Measurements from ENCODE around the gene AGRN.
A peak's percentile ranks its signal among the peaks of the same experiment; 100 is the strongest.
"Not testable (repeated sequence)": the region's sequence is repeated elsewhere in the genome, so short reads cannot be mapped to it uniquely, and the experiment has no call there.

The AGRN gene

DNA sequence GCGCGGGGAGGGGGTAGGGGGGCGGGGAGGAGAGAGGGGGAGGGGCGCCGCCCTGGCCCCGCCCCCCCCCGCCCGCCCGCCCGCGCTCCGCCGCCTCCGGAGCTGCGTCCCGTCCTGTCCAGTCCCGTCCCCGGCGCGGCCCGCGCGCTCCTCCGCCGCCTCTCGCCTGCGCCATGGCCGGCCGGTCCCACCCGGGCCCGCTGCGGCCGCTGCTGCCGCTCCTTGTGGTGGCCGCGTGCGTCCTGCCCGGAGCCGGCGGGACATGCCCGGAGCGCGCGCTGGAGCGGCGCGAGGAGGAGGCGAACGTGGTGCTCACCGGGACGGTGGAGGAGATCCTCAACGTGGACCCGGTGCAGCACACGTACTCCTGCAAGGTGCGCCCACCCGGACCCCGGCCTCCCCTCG is at the start of gene AGRN:
AGRN (plus strand) TSS at position 121 of the 405 bp plus-strand sequence; CDS start at position 174, 53 bp downstream.
- DNase-seq (ENCODE audit: low spot score), result no peak

GRCh38 chr1:970242-970972 is 49.5 kb upstream of the AGRN start:
- no peak for DNase-seq (ENCODE audit: low spot score)

GRCh38 chr1:970973-971730 is 48.8 kb upstream of the AGRN start:
- DNase-seq (ENCODE audit: low spot score), result no peak

DNA sequence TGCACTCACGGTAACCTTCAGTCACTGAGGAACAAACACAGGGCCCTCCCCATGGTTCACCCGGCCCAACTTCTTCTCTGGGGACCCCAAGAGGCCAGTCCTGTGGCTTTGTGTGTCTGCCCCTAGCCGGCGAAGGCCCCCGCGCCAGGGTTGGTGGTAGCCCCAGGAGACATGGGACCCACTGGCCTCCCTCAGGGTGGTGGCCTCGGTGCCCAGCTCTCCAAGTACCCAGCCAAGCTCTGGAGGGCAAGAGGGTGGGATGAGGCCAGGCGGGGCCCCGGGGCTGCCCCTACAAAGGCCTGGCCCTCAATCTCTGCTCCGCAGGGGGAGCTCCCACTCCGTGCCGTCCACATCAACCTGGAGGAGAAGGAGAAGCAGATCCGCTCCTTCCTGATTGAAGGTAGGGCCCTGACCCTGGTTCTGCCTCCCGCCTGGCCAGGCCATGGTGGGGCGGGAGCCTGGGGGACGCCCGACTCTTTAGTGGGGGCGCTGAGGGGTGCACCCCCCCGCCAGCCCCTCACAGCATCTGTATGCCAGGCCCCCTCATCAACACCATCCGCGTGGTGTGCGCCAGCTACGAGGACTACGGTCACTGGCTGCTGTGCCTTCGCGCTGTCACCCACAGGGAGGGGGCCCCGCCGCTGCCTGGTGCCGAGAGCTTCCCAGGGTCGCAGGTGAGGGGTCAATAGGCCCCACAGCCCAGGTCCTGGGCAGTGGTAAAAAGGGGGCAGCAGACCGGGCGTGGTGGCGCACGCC is 48.0 kb upstream of the AGRN start:
- no peak for DNase-seq (ENCODE audit: low spot score)

GRCh38 chr1:972726-973458 is 47.0 kb upstream of the AGRN start:
- no peak for DNase-seq (ENCODE audit: low spot score)

DNA sequence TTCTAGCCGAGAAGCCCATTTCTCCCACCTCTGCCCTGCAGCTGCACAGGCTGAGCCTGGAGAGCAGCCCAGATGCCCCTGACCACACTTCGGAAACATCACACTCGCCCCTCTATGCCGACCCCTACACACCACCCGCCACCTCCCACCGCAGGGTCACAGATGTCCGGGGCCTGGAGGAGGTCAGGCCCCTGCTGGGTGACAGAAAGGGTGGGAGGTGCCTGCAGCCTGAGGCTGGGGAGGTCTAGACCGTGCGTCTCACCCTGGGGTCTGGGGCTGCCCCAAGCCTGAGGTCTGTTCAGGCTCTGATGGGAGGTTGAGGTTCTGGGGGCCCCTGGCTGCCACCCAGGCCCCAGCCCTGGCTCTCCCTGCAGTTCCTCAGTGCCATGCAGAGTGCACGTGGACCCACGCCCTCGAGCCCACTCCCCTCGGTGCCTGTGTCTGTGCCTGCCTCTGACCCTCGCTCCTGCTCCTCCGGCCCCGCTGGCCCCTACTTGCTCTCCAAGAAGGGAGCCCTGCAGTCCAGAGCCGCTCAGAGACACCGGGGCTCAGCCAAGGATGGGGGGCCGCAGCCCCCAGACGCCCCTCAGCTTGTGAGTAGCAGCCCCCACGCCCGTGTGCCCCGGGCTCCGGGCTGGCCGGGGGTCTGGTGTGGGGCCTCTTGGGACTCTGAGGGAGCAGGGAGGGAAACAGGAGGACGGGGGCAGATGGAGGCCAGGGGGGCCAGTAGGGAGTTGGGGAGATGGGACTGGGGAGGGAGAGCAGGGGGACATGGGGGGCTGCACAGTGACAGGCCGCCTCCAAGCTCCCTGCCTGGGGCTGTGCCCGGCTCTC is 46.2 kb upstream of the AGRN start:
- DNase-seq (ENCODE audit: low spot score), result no peak

DNA sequence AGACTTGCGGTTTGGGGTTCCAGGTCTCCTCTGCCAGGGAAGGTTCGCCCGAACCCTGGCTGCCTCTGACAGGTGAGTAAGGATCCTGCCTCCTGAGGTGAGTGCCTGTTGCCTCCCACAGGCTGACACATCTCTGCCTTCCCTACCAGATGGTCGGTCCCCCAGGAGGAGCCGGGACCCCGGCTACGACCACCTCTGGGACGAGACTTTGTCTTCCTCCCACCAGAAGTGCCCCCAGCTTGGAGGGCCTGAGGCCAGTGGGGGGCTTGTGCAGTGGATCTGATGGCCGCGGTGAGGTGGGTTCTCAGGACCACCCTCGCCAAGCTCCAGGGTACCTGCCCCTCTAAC is 45.7 kb upstream of the AGRN start:
- DNase-seq (ENCODE audit: low spot score), result no peak

DNA sequence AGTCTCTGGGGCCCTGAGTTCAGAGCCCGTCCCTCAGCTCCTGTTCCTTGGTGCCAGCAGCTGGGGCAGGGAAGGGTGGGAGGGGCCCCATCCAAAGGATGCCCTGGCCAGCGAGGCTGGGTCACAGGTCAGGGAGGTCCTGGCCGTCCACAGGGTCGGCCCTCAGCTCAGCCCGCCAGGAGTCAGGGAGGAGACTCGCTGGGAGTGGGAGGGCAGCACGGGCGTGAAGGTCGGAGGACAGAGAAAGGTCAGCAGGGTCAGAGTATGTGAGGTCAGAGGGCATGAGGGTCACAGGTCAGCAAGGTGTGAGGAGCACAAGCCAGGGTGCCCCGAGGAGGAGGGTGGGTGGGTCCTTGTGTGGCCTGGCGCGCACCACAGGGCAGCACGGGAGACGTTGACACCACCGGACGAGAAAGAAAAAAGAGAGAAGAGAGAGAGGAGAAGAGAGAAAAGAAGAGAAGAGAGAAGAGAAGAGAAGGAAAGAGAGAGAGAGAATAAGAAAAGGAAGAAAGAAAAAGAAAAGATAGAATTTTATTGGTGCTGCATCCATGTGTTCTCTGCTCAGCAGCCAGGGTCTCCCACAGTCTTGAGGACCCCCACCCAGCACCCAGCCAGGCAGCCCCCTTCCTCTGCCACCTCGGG is 45.1 kb upstream of the AGRN start:
- DNase-seq (ENCODE audit: low spot score), result no peak

- DNase-seq (ENCODE audit: low spot score), result no peak
Measured at GRCh38 chr1:975365-975764, 44.6 kb upstream of the AGRN start.

GRCh38 chr1:975896-976683 is 43.8 kb upstream of the AGRN start:
- DNase-seq (ENCODE audit: low spot score), result peak; percentile 90

- DNase-seq (ENCODE audit: low spot score), result not testable (repeated sequence)
Measured at GRCh38 chr1:976791-977190, 43.1 kb upstream of the AGRN start.

DNA sequence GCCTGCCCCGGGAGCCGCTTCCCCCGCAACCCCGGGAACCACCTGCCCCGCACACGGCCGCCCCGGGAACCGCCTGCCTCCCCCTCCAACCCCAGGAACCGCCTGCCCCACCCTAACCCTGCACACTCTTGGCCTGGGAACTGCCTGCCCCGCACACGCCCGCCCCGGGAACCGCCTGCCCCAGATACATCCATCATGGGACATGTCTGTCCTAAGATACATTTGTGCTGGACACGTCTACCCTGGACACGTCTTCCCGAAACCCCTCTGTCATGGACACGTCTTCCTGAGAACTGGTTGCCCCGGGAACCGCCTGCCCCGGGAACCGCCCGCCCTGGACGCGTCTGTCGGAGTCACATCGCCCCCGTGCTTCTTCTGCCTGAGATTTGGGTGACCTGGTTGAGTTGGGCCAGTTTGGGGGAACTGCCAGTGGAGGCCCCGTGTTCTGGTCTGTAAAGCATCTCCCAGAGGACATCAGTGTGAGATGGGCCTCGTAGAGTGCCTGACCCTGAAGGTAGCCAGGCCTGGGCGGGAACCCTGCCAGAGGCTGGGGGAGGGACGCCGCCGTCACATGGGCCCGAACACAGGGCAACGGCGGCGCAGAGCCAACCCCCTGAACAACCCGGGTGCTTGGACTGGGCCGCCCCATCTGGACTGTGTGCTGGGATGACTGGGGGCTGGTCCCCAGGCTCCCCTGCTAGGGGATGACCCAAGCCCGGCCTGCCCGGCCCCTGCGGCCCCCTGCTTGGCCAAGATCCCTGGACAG is 41.7 kb upstream of the AGRN start:
- no peak for DNase-seq (ENCODE audit: low spot score)

GRCh38 chr1:978835-979743 is 40.8 kb upstream of the AGRN start:
- no peak for DNase-seq (ENCODE audit: low spot score)

- no peak for DNase-seq (ENCODE audit: low spot score)
Measured at GRCh38 chr1:979744-980072, 40.2 kb upstream of the AGRN start.

- DNase-seq (ENCODE audit: low spot score), result no peak
Measured at GRCh38 chr1:980137-980571, 39.8 kb upstream of the AGRN start.

GRCh38 chr1:980602-981395 is 39.1 kb upstream of the AGRN start:
- DNase-seq (ENCODE audit: low spot score), result no peak

- DNase-seq (ENCODE audit: low spot score), result no peak
Measured at GRCh38 chr1:981491-981954, 38.4 kb upstream of the AGRN start.

All from AG08396 (cell line).